Measurements from ENCODE around the gene LRRC4C. TPM values are rescaled to one million over a fixed set of nuclear protein-coding genes. Genes with fewer than 3 reads are reported as not detected.

The LRRC4C gene
- total RNA-seq, 4 donors from 2014 or later, result 1.5 to 2.8 (median 1.7) TPM

GRCh38 chr11:41085123-41085522, 374.3 kb downstream of the LRRC4C start:
- no peaks in the 10 kb centered on the region for H3K4me1 ChIP-seq
- no peak for ATAC-seq
- no peaks in the 10 kb centered on the region for H3K27me3 ChIP-seq
- TF ChIP-seq POLR2AphosphoS5 (IDR thresholded peaks at IDR 0.05) (no peak), CTCF (IDR thresholded peaks at IDR 0.05) (no peak), POLR2A (IDR thresholded peaks at IDR 0.05) (no peak), EP300 (IDR thresholded peaks at IDR 0.05) (no peak)
- H3K9me3 ChIP-seq, result no peaks in the 10 kb centered on the region
- no peak overlapping the region for H3K27ac ChIP-seq
- H3K36me3 ChIP-seq, result no peaks in the 10 kb centered on the region
- no peak overlapping the region for H3K4me3 ChIP-seq
- 17 to 46% methylated on average over 1 of the region's 1 CpG for WGBS, 2 donors (ENCODE audit: low coverage in 1 of 2)

- H3K4me3 ChIP-seq, result no peak overlapping the region
- H3K27me3 ChIP-seq, result no peaks in the 10 kb centered on the region
- H3K27ac ChIP-seq, result no peak overlapping the region
- ATAC-seq, result no peak
- H3K9me3 ChIP-seq, result no peaks in the 10 kb centered on the region
- H3K36me3 ChIP-seq, result no peaks in the 10 kb centered on the region
- H3K4me1 ChIP-seq, result no peaks in the 10 kb centered on the region
- TF ChIP-seq EP300 (IDR thresholded peaks at IDR 0.05) (no peak), POLR2A (IDR thresholded peaks at IDR 0.05) (no peak), POLR2AphosphoS5 (IDR thresholded peaks at IDR 0.05) (no peak), CTCF (IDR thresholded peaks at IDR 0.05) (no peak)
- WGBS, 2 donors (ENCODE audit: low coverage in 1 of 2), result 72 to 81% methylated on average over 6 to 8 of the region's 8 CpGs
Observed at GRCh38 chr11:41081756-41082285, 377.6 kb downstream of the LRRC4C start.

GRCh38 chr11:41074318-41074717, 385.1 kb downstream of the LRRC4C start:
- H3K4me1 ChIP-seq, result no peaks in the 10 kb centered on the region
- no peaks in the 10 kb centered on the region for H3K36me3 ChIP-seq
- H3K27ac ChIP-seq, result no peak overlapping the region
- no peaks in the 10 kb centered on the region for H3K9me3 ChIP-seq
- no peak for ATAC-seq
- no peak overlapping the region for H3K4me3 ChIP-seq
- no peaks in the 10 kb centered on the region for H3K27me3 ChIP-seq
- TF ChIP-seq EP300 (IDR thresholded peaks at IDR 0.05) (no peak), CTCF (IDR thresholded peaks at IDR 0.05) (no peak), POLR2A (IDR thresholded peaks at IDR 0.05) (no peak), POLR2AphosphoS5 (IDR thresholded peaks at IDR 0.05) (no peak)

- H3K27ac ChIP-seq, result no peak overlapping the region
- H3K36me3 ChIP-seq, result no peaks in the 10 kb centered on the region
- H3K4me3 ChIP-seq, result no peak overlapping the region
- WGBS, 2 donors (ENCODE audit: low coverage in 1 of 2), result 72 to 88% methylated on average over 3 to 7 of the region's 8 CpGs
- H3K9me3 ChIP-seq, result peaks cover 0 to 11% (median 0%) of the 10 kb centered on the region in 3 donors
- ATAC-seq, result no peak
- TF ChIP-seq CTCF (IDR thresholded peaks at IDR 0.05) (no peak), EP300 (IDR thresholded peaks at IDR 0.05) (no peak), POLR2AphosphoS5 (IDR thresholded peaks at IDR 0.05) (no peak), POLR2A (IDR thresholded peaks at IDR 0.05) (no peak)
- no peaks in the 10 kb centered on the region for H3K4me1 ChIP-seq
- H3K27me3 ChIP-seq, result no peaks in the 10 kb centered on the region
Observed at GRCh38 chr11:41065432-41065831, 394.0 kb downstream of the LRRC4C start.

GRCh38 chr11:41058138-41058537, 401.3 kb downstream of the LRRC4C start:
- no peak for ATAC-seq
- H3K4me3 ChIP-seq, result no peak overlapping the region
- no peak overlapping the region for H3K27ac ChIP-seq
- no peaks in the 10 kb centered on the region for H3K36me3 ChIP-seq
- no peaks in the 10 kb centered on the region for H3K27me3 ChIP-seq
- TF ChIP-seq CTCF (IDR thresholded peaks at IDR 0.05) (no peak), POLR2AphosphoS5 (IDR thresholded peaks at IDR 0.05) (no peak), POLR2A (IDR thresholded peaks at IDR 0.05) (no peak), EP300 (IDR thresholded peaks at IDR 0.05) (no peak)
- no peaks in the 10 kb centered on the region for H3K9me3 ChIP-seq
- 67 to 75% methylated on average over 1 to 3 of the region's 5 CpGs for WGBS, 2 donors (ENCODE audit: low coverage in 1 of 2)
- H3K4me1 ChIP-seq, result no peaks in the 10 kb centered on the region

All from gastroesophageal sphincter (tissue), 4 donors.